OCI-LY3 (cell line): ENCODE results near the gene CHST8.

Experiments
- H2AFZ ChIP-seq: fragments of 200-600, 300-600 bp; shearing (Covaris generic); 2 replicates; pipeline ENCODE4 v1.6.0; 2014; ENCODE audit warnings: antibody characterized with exemption, low read depth, low read length
- H3K27ac ChIP-seq: fragments of 200-600, 300-600 bp; sonication (generic); 2 replicates; pipeline ENCODE4 v1.5.1; 2014; ENCODE audit warnings: mild to moderate bottlenecking, low read length, moderate library complexity, mixed read lengths
- H3K27me3 ChIP-seq: fragments of 200-600, 300-600 bp; sonication (generic); 2 replicates; pipeline ENCODE4 v1.6.1; 2014; ENCODE audit warnings: low read depth, low read length, mixed read lengths
- H3K36me3 ChIP-seq: fragments of 200-600, 300-600 bp; sonication (generic); replicated peaks from 2 replicates; pipeline ENCODE3; 2014; ENCODE audit warnings: low read depth, low read length, mixed read lengths
- H3K4me1 ChIP-seq: fragments of 300-600, 200-600 bp; sonication (generic); 2 replicates; pipeline ENCODE4 v1.6.1; 2014; ENCODE audit warnings: low read length, mixed read lengths
- H3K4me2 ChIP-seq: fragments of 200-600, 300-600 bp; sonication (generic); 2 replicates; pipeline ENCODE4 v1.6.1; 2014; ENCODE audit warnings: low read length, mixed read lengths
- H3K4me3 ChIP-seq: fragments of 300-600, 200-600 bp; sonication (generic); 2 replicates; pipeline ENCODE4 v1.5.1; 2014; ENCODE audit warnings: antibody characterized with exemption, mild to moderate bottlenecking, low read length, moderate library complexity
- H3K79me2 ChIP-seq: fragments of 300-600, 200-600 bp; shearing (Covaris generic); 2 replicates; pipeline ENCODE4 v1.6.1; 2014; ENCODE audit warnings: mild to moderate bottlenecking, low read length, mixed read lengths
- H3K9ac ChIP-seq: fragments of 300-600, 200-600 bp; shearing (Covaris generic); 2 replicates; pipeline ENCODE4 v1.6.0; 2014; ENCODE audit warnings: mild to moderate bottlenecking, low read length, moderate library complexity
- H3K9me3 ChIP-seq: fragments of 200-600, 300-600 bp; shearing (Covaris generic); 2 replicates; pipeline ENCODE4 v1.6.1; 2014; ENCODE audit warnings: low read length, mixed read lengths; ENCODE audit not compliant: insufficient read depth
- H4K20me1 ChIP-seq: fragments of 200-600, 300-600 bp; sonication (generic); 2 replicates; pipeline ENCODE4 v1.6.1; 2016; ENCODE audit warnings: low read length, mixed read lengths; ENCODE audit not compliant: insufficient read depth
- EZH2phosphoT487 ChIP-seq: fragments of 200-600 bp; shearing (Covaris generic); IDR thresholded peaks from 2 replicates; pipeline ENCODE4 v1.6.1; 2018; ENCODE audit warnings: antibody characterized with exemption, mixed run types, low read depth
- TF ChIP-seq, protein P1 (sequence below): fragments of 200-600, 300-600 bp; sonication (generic); IDR thresholded peaks from 2 replicates; pipeline ENCODE4 v1.5.1; 2014; ENCODE audit warnings: antibody characterized with exemption, low read length, low read depth

Gene CHST8

DNA sequence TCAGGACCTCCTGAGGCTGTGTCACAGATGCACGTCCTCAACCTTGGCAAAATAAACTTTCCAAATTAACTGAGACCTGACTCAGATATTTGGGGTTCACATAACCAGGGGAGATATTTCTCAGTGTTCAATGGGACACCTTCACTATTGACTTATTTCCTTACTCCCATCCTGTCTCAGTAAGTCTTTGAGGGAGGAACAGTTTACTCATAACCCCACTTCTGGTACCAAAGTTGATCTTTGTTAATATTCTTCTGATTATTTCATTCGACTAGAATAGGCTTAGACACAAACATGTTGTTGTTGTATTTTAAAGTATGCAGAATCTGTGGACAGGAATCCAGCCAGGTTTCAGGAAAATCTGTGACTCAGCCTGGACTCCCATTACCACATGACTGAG is 34.6 kb upstream of the CHST8 start:
- Histone ChIP-seq H3K79me2 (no peaks in the 10 kb centered on the region), H3K27me3 (peaks cover 4% of the 10 kb centered on the region; the same call in 1 of the 2 replicates), H4K20me1 (no peaks in the 10 kb centered on the region), H3K4me2 (no peak overlapping the region), H3K4me3 (no peak overlapping the region), H2AFZ (no peak overlapping the region), H3K9me3 (no peaks in the 10 kb centered on the region; the same call in 1 of the 2 replicates), H3K9ac (no peak overlapping the region), H3K27ac (no peak overlapping the region), H3K4me1 (no peaks in the 10 kb centered on the region), H3K36me3 (no peaks in the 10 kb centered on the region)
- TF ChIP-seq EZH2phosphoT487, result no peak
- TF ChIP-seq, protein P1, sequence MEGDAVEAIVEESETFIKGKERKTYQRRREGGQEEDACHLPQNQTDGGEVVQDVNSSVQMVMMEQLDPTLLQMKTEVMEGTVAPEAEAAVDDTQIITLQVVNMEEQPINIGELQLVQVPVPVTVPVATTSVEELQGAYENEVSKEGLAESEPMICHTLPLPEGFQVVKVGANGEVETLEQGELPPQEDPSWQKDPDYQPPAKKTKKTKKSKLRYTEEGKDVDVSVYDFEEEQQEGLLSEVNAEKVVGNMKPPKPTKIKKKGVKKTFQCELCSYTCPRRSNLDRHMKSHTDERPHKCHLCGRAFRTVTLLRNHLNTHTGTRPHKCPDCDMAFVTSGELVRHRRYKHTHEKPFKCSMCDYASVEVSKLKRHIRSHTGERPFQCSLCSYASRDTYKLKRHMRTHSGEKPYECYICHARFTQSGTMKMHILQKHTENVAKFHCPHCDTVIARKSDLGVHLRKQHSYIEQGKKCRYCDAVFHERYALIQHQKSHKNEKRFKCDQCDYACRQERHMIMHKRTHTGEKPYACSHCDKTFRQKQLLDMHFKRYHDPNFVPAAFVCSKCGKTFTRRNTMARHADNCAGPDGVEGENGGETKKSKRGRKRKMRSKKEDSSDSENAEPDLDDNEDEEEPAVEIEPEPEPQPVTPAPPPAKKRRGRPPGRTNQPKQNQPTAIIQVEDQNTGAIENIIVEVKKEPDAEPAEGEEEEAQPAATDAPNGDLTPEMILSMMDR, result no peak

DNA sequence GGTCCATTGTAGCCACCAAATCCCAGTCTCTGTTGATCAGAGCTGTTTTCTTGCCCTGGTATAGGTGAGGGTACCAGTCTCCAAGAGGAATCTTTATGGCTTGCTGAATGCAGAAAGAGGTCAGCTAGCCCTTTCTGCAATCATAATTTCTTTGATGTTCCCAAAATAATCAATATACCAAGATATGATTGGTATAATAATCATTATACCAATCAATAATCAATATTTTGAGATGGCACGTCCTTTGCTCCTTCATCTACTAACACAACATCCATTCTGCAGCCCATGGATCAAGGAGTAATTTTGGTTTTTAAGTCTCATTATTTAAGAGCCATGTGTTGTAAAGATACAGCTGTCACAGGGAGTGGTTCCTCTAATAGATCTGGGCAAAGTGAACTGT is 31.5 kb upstream of the CHST8 start:
- H3K4me3 ChIP-seq, result no peak overlapping the region
- TF ChIP-seq, protein P1, result no peak
- no peak for TF ChIP-seq EZH2phosphoT487
- no peak overlapping the region for H2AFZ ChIP-seq
- H3K27me3 ChIP-seq, result peaks cover 4% of the 10 kb centered on the region; the same call in 1 of the 2 replicates
- no peaks in the 10 kb centered on the region for H3K79me2 ChIP-seq
- H3K36me3 ChIP-seq, result no peaks in the 10 kb centered on the region
- no peaks in the 10 kb centered on the region; the same call in 1 of the 2 replicates for H3K9me3 ChIP-seq
- H3K27ac ChIP-seq, result no peak overlapping the region
- no peak overlapping the region for H3K4me2 ChIP-seq
- no peaks in the 10 kb centered on the region for H3K4me1 ChIP-seq
- no peak overlapping the region for H3K9ac ChIP-seq
- H4K20me1 ChIP-seq, result no peaks in the 10 kb centered on the region

DNA sequence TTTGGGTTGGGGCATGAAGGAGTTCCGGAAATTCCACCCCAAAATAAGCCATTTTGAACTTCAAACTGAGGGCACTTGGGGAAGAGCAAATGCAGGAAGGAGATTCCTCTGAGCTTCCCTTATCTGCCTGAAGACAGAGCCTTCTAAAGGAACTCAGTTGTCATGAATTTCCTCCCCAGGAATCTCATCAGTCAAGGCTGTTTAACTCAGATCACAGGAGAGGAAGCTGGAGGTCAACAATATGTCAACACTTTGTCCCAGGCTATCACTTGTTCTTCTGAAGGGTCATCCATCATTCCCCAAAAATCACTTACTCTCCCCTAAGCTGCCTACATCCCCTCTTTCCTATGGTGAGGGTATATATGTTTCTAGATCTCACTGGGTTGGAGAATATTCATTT is 26.0 kb upstream of the CHST8 start:
- Histone ChIP-seq H3K27ac (no peak overlapping the region), H3K4me1 (no peaks in the 10 kb centered on the region), H3K9me3 (no peaks in the 10 kb centered on the region; the same call in 1 of the 2 replicates), H2AFZ (no peak overlapping the region), H3K9ac (no peak overlapping the region), H3K36me3 (no peaks in the 10 kb centered on the region), H3K4me3 (no peak overlapping the region), H4K20me1 (no peaks in the 10 kb centered on the region), H3K27me3 (no peaks in the 10 kb centered on the region), H3K4me2 (no peak overlapping the region), H3K79me2 (no peaks in the 10 kb centered on the region)
- no peak for TF ChIP-seq EZH2phosphoT487
- TF ChIP-seq, protein P1, result no peak

DNA sequence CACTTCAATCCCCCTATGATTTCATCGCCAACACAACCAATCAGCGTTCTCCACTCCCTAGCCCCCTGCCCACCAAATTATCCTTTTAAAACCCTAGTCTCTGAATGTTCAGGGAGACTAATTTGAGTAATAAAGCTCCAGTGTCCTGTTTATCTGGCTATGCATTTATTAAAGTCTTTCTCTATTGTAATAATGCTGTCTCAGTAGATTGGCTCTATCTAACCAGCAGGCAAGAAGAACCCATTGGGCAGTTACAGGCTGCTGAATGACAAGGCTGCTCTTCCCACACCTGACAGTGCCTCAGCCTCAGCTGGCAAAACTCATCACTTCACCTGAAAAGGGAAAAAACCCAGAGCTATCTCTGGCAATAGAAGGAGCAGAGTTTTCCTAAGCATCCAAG is 20.2 kb upstream of the CHST8 start:
- no peak overlapping the region for H3K4me2 ChIP-seq
- no peak overlapping the region for H3K4me3 ChIP-seq
- no peak overlapping the region for H3K9ac ChIP-seq
- TF ChIP-seq EZH2phosphoT487, result no peak
- TF ChIP-seq, protein P1, result no peak
- no peak overlapping the region for H3K27ac ChIP-seq
- no peaks in the 10 kb centered on the region for H3K36me3 ChIP-seq
- H3K9me3 ChIP-seq, result peaks cover 12% of the 10 kb centered on the region
- no peaks in the 10 kb centered on the region for H3K79me2 ChIP-seq
- no peaks in the 10 kb centered on the region for H3K4me1 ChIP-seq
- no peak overlapping the region for H2AFZ ChIP-seq
- no peaks in the 10 kb centered on the region for H4K20me1 ChIP-seq
- peaks cover 5% of the 10 kb centered on the region; the same call in 1 of the 2 replicates for H3K27me3 ChIP-seq
